ENCODE measurements around the gene SLC48A1.
A peak's percentile ranks its signal among the peaks of the same experiment; 100 is the strongest.

The SLC48A1 gene

DNA sequence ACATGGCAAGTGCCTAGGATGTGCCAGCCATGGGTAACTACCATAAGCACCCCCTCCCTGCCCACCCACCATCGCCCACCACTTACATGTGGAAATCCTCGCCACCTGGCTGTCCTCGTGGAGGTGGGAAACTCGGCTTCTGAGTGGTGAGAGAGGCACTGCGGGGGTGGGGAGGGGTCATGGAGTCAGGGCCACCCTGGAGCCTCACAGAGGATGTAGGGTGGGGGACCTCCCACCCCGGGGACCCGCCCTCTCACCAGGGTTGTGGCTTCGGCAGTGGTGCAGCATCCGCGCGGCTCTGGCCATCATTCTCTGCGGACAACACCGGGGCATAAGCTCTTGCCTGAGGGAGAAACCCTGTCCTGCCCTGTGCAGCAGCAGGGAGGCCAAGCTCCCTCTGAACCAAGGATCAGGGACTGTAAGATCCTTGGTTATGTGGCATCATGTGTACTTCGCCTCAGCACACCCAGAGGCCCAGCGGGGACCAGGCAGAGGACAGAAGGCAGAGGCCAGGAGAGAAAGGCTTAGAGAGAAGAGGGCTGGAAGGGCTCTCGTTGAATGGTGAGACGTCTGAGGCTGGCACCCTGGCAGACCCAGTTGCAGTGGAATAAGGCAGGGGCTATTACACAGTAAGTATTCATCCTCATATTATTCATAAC lies 35.0 kb upstream of the SLC48A1 start:
- TF ChIP-seq, protein P1, sequence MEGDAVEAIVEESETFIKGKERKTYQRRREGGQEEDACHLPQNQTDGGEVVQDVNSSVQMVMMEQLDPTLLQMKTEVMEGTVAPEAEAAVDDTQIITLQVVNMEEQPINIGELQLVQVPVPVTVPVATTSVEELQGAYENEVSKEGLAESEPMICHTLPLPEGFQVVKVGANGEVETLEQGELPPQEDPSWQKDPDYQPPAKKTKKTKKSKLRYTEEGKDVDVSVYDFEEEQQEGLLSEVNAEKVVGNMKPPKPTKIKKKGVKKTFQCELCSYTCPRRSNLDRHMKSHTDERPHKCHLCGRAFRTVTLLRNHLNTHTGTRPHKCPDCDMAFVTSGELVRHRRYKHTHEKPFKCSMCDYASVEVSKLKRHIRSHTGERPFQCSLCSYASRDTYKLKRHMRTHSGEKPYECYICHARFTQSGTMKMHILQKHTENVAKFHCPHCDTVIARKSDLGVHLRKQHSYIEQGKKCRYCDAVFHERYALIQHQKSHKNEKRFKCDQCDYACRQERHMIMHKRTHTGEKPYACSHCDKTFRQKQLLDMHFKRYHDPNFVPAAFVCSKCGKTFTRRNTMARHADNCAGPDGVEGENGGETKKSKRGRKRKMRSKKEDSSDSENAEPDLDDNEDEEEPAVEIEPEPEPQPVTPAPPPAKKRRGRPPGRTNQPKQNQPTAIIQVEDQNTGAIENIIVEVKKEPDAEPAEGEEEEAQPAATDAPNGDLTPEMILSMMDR (IDR thresholded peaks at IDR 0.05; ENCODE audit: borderline replicate concordance, insufficient read depth, low read depth, low read length) = no peak

DNA sequence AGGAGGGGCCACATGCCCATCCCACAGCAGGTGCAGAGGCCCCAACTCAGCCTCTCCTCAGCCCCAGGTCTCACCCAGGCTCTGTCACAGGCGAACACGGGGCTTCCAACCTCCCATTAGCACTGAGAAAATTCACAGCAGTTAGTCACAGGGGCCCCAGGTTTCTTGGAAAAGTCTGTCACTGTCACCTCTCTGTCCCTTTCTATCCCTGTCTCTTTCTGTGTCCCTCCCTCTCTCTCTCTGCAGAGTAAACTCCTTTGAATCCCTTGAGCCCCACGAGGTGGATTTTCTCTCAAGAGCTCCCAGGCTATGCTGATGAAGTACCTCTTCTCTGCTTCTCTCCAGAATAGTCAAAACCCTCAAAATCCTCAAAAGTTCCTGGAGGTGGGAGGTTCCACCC lies 33.7 kb upstream of the SLC48A1 start:
- no peak overlapping the region for H3K4me3 ChIP-seq (ENCODE audit: low read depth, low read length)
- TF ChIP-seq, protein P1 (IDR thresholded peaks at IDR 0.05; ENCODE audit: borderline replicate concordance, insufficient read depth, low read depth, low read length) = no peak

More for the DNA sequence above, 35.0 kb upstream of the SLC48A1 start:
- H3K4me3 ChIP-seq (ENCODE audit: low read depth, low read length) = no peak overlapping the region

DNA sequence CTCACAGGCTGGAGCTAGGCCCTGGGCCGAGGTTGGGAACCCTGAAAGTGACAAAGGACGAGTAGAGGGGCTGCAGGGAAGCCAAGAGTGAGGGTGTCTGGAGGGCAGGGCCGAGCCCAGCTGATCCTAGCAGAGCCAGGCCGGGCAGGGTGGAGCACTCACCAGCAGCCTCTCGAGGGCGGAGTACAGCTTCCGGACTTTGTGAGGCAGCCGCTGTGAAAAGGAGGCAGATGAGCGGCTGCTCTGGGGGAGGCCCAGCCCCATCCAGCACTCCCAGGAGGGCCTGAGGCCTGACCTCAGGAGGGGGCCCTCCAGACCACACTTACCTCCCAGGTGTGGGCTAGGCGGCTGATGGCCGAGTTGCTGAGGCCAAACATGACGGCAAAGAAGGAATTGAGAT lies 33.1 kb upstream of the SLC48A1 start:
- TF ChIP-seq, protein P1 (IDR thresholded peaks at IDR 0.05; ENCODE audit: borderline replicate concordance, insufficient read depth, low read depth, low read length) = no peak
- H3K4me3 ChIP-seq (ENCODE audit: low read depth, low read length) = no peak overlapping the region

DNA sequence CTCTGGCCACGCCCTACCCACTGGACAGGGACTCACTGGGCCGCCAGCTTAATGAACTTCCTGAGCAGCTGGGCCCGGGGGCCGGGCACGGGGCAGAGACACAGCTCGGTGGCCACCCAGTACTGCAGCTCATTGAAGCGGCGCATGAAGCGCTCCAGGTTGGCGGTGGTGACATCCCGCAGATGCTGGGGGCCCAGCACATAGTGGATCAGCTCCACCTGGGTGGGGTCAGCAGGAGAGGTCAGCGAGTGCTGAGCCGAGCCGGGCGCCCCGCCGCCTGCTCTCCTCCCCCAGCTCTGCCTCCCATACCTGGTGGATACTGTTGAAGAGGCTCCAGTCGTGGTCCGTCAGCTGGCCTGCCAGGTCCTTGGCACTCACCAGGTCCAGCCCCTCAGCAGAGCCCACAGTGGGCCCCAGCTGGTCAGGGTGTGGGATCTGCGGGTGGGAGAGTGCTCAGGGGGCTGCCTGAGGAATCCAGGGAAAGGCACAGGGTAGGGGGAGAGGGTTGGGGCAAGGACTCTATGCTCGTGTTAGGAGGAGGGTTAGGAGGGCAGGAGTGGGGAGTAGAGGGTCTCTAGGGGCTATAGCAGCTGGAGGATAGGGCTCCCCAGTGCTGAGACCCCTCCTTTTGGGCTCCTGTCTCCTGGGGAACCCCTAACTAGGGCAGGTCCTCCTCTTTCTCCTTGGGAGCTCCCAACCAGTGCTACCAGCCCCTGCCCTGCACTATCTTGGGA lies 32.3 kb upstream of the SLC48A1 start:
- TF ChIP-seq, protein P1 (IDR thresholded peaks at IDR 0.05; ENCODE audit: borderline replicate concordance, insufficient read depth, low read depth, low read length) = no peak

DNA sequence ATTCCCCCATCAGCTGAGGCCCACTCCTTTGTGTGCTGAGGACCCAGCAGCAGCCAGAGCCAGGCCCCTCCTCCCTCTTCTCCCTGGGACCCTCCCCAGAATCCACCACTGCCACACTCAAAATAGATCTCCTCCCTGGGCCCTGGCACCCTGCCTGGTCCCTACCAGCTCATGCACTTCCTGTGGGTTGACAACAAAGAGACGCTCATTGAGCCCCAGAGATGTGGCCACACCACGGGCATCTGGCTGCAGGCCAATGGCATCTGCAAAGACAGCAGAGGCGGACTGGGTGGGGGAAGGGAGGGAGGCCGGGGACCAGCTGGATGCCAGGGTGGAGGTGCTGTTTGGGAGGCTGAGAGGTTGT lies 31.7 kb upstream of the SLC48A1 start:
- no peak overlapping the region for H3K4me3 ChIP-seq (ENCODE audit: low read depth, low read length)

More for the DNA sequence above, 32.3 kb upstream of the SLC48A1 start:
- no peak overlapping the region for H3K4me3 ChIP-seq (ENCODE audit: low read depth, low read length)

DNA sequence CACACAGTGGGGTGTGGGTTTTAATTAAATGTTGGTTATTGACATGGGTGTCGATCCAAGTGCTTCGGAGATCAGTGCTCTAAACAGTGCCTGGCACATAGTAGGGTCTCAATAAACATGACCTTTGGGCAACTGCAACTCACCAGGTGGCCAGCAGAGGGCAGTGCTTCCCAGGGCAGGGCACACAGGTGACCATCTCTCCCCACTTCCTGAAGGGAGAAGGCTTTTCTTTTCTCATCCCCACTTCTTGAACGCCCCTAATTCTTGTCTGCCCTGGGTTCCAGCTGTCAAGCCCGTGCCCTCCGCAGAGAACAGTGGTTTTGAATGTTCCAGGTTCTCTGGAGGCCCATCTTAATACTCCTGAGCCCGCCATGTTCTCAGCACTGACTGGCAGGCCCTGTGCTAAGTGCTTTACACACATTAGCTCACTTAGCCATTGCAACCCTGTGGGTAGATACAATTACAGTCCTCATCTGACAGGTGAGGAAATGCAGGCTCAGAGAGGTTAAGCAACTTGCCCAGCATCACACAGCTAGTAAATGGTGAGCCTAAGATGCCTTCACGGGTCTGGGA lies 30.7 kb upstream of the SLC48A1 start:
- TF ChIP-seq, protein P1 (IDR thresholded peaks at IDR 0.05; ENCODE audit: borderline replicate concordance, insufficient read depth, low read depth, low read length) = peak; percentile 96

More for the DNA sequence above, 31.7 kb upstream of the SLC48A1 start:
- TF ChIP-seq, protein P1 (IDR thresholded peaks at IDR 0.05; ENCODE audit: borderline replicate concordance, insufficient read depth, low read depth, low read length) = no peak

More for the DNA sequence above, 30.7 kb upstream of the SLC48A1 start:
- no peak overlapping the region for H3K4me3 ChIP-seq (ENCODE audit: low read depth, low read length)
